ENCODE results near the gene PRLH. TPM values are rescaled to one million over a fixed set of nuclear protein-coding genes. Genes with fewer than 3 reads are reported as not detected.

Gene PRLH
- total RNA-seq, 4 donors from 2014 or later = not detected

DNA sequence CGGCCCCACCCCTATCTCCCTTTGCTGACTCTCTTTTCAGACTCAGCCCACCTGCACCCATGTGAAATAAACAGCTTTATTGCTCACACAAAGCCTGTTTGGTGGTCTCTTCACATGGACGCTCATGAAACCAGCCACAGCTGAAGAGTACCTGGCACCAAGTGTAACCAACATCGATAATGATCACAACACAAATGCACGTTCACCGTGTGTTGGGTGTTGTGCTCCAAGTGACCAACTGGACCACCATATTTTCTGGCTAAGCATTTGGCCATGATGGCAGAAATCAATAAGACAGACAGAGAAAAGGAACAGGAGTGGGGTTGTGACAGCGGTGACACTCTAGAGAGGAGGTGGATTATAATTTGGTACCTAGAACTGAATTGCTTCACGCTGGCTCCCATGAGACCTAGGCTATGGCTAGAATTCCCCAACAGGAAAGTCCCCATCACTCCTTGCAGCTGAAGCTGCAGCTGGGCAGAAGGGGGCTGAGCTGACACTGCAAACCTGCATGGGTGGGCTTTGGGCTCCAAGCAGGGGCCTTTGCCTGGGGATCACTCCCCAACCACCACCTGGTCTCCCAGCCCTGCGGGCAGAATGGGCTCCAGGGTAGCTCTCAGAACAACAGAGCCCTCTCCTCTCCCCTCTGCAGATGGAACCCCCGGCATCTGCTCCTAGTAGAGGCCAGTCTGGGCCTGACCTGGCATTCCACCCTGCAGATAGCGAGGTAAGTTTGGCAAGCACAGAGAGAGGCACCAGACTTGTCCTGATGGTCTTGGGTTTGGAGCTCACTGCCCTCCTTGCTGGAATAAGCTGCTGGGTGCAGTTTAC, 46.4 kb downstream of the PRLH start:
- TF ChIP-seq CTCF (IDR thresholded peaks at IDR 0.05; ENCODE audit: low read depth) = no peak

DNA sequence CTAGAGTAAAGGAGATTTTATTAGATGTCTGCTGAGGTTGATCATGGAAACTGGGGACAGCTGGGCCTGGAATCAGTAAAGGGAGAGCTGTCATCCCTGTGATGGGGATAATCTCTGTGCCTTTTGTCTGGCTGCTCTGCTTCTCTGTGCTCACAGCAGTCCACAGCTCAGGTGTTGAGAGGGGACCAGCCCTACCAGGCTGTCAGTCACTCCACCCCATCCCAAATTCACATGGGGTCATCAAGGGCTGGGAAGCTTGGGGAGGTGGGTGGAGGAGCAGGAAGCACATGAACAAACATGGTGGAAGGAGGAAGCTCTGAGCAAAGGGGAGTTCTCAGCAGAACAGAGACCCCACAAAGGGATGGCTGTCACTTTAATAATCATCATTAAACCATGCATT, 47.3 kb downstream of the PRLH start:
- no peak for TF ChIP-seq CTCF (IDR thresholded peaks at IDR 0.05; ENCODE audit: low read depth)

GRCh38 chr2:237614151-237614720, 47.9 kb downstream of the PRLH start:
- TF ChIP-seq CTCF (IDR thresholded peaks at IDR 0.05; ENCODE audit: low read depth) = no peak

DNA sequence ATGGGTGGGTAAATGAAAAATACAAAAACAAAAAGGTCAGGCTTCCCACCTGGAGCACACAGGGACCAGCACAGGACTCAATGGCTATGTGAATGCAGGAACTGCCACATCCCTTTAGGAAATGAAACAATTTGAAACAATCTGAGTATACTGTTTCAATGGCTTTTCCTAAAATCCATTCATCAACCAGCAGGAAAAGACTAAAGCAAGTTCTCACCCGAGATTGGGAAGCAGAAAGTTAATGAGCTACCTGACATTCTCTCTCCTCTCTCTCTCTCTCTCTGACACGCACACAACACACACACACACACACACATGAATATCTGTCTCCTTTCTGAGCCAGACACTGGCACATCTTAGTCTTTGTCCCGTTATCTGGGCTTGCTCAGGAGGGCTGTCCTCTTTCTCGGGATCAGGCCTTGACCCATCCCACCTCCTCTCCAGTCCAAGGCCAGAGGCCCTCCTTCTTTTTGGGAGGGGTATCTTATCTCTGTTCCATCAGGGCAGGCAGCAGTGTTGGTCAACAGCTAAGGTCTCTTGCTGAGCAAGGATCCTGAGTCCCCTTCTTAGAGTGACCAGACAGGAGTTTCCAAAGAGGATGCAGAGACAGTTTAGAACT, 49.4 kb downstream of the PRLH start:
- no peak for TF ChIP-seq CTCF (IDR thresholded peaks at IDR 0.05; ENCODE audit: low read depth)

- no peak for TF ChIP-seq CTCF (IDR thresholded peaks at IDR 0.05; ENCODE audit: low read depth)
Measured at GRCh38 chr2:237616373-237616733, 50.0 kb downstream of the PRLH start.

Small RNAs within 50 kb of the gene (small RNA-seq; reads per million reads assigned to genes)
- gene RNU6-1140P = not detected

Other genes with a start within 250 kb of the PRLH start
- gene COL6A3, start 152.4 kb upstream of the PRLH start, total RNA-seq = 100 to 1,000 TPM; 432 to 983 (median 750) TPM
- gene MLPH, start 79.3 kb upstream of the PRLH start, total RNA-seq = 10 to 100 TPM in 3 of 4 donors, 1 to 10 TPM in 1; 7.1 to 24.7 (median 16.4) TPM
- 1 to 10 TPM in 1 of 4 donors, under 1 TPM in 1, not detected in 2; 0.65 to 1.2 TPM for gene RAB17, start 24.2 kb downstream of the PRLH start, total RNA-seq
- 100 to 1,000 TPM in 2 of 4 donors, 10 to 100 TPM in 2; 85.4 to 130 (median 99.6) TPM for gene LRRFIP1, start 61.0 kb downstream of the PRLH start, total RNA-seq
- 1 to 10 TPM in 3 of 4 donors, under 1 TPM in 1; 0.38 to 2.6 (median 1.7) TPM for gene RBM44, start 232.2 kb downstream of the PRLH start, total RNA-seq